GM23338 (cell line): ENCODE results near the gene SESN1. TPM values are rescaled to one million over a fixed set of nuclear protein-coding genes. Genes with fewer than 3 reads are reported as not detected.

Experiments used
- ATAC-seq: fragments of 200-7000 bp; cut with Tn5 transposase; 3 replicates; pipeline ENCODE4 v1.9.1; 2020
- DNase-seq: peaks from one replicate; pipeline ENCODE4 v3.0.0-alpha.2; 2015; ENCODE audit warnings: low spot score
- H2AFZ ChIP-seq: fragments of 200-600 bp; sonication (generic); 2 replicates; pipeline ENCODE4 v1.8.0; 2016; ENCODE audit warnings: antibody characterized with exemption, mild to moderate bottlenecking, moderate library complexity
- H3F3A ChIP-seq: fragments of 200-600 bp; sonication (generic); replicated peaks from 2 replicates; pipeline ENCODE4 v1.8.0; 2017; ENCODE audit warnings: antibody characterized with exemption, mixed run types, low read depth
- H3K27ac ChIP-seq: fragments of 200-600 bp; sonication (generic); 2 replicates; pipeline ENCODE4 v1.6.1; 2016; ENCODE audit warnings: low read depth
- H3K27me3 ChIP-seq: fragments of 200-600 bp; sonication (generic); 2 replicates; pipeline ENCODE4 v1.8.0; 2016; ENCODE audit warnings: mild to moderate bottlenecking, mixed run types, moderate library complexity; ENCODE audit not compliant: insufficient read depth
- H3K36me3 ChIP-seq: fragments of 200-600 bp; sonication (generic); 2 replicates; pipeline ENCODE4 v1.8.0; 2016; ENCODE audit warnings: mild to moderate bottlenecking; ENCODE audit not compliant: insufficient read depth
- H3K4me1 ChIP-seq: fragments of 200-600 bp; sonication (generic); 2 replicates; pipeline ENCODE4 v1.8.0; 2016; ENCODE audit warnings: mild to moderate bottlenecking, moderate library complexity; ENCODE audit not compliant: insufficient read depth
- H3K4me2 ChIP-seq: fragments of 200-600 bp; sonication (generic); 2 replicates; pipeline ENCODE4 v1.7.1; 2017; ENCODE audit warnings: mixed run types
- H3K4me3 ChIP-seq: fragments of 200-600 bp; sonication (generic); 2 replicates; pipeline ENCODE4 v1.6.1; 2016; ENCODE audit warnings: mixed run types
- H3K79me2 ChIP-seq: fragments of 200-600 bp; sonication (generic); replicated peaks from 2 replicates; pipeline ENCODE4 v1.8.0; 2017; ENCODE audit warnings: mild to moderate bottlenecking; ENCODE audit not compliant: insufficient read depth
- H3K9me2 ChIP-seq: fragments of 200-600 bp; sonication (generic); 2 replicates; pipeline ENCODE4 v1.8.0; 2017; ENCODE audit not compliant: insufficient read depth
- H4K20me1 ChIP-seq: fragments of 200-600 bp; sonication (generic); replicated peaks from 2 replicates; pipeline ENCODE4 v1.8.0; 2017; ENCODE audit warnings: mild to moderate bottlenecking; ENCODE audit not compliant: insufficient read depth
- H3K27ac Mint-ChIP-seq: 2 replicates; pipeline ENCODE4 v1.8.0; 2020; ENCODE audit warnings: inconsistent platforms, mild to moderate bottlenecking, moderate library complexity, mixed read lengths
- H3K27me3 Mint-ChIP-seq: 3 replicates; pipeline ENCODE4 v1.8.0; 2022; ENCODE audit warnings: low read depth, mild to moderate bottlenecking, moderate library complexity, mixed read lengths, inconsistent platforms; ENCODE audit not compliant: insufficient read depth, poor library complexity
- H3K36me3 Mint-ChIP-seq: 3 replicates; pipeline ENCODE4 v1.8.0; 2021; ENCODE audit warnings: low read depth, mild to moderate bottlenecking, inconsistent platforms, moderate library complexity, mixed read lengths
- H3K4me1 Mint-ChIP-seq: 3 replicates; pipeline ENCODE4 v1.8.0; 2020; ENCODE audit warnings: mild to moderate bottlenecking, inconsistent platforms, mixed read lengths
- H3K4me3 Mint-ChIP-seq: 3 replicates; pipeline ENCODE4 v1.8.0; 2021; ENCODE audit warnings: moderate library complexity, mild to moderate bottlenecking, inconsistent platforms, mixed read lengths
- H3K9me3 Mint-ChIP-seq: 3 replicates; pipeline ENCODE4 v1.8.0; 2020; ENCODE audit warnings: moderate library complexity, mild to moderate bottlenecking, inconsistent platforms, mixed read lengths
- CREB1 ChIP-seq: fragments of 250-450 bp; sonication (Bioruptor Pico); IDR thresholded peaks from 2 replicates; pipeline ENCODE4 v1.5.0; 2020; ENCODE audit warnings: low read depth, mild to moderate bottlenecking, moderate library complexity
- CTCF ChIP-seq, 2 experiments: fragments of 200-600 bp in 1 of 2; sonication (generic) in 1 of 2; conservative IDR thresholded peaks; 2 replicates each; pipeline versions ENCODE4 v1.5.1 to v1.6.1; 2016 to 2017; ENCODE audit warnings: antibody characterized with exemption in 2 of 2, low read depth in 2 of 2, mild to moderate bottlenecking in 2 of 2, moderate library complexity in 1 of 2
- EZH2 ChIP-seq: fragments of 200-600 bp; sonication (generic); IDR thresholded peaks from one replicate; pipeline ENCODE4 v1.8.0; 2017; ENCODE audit warnings: antibody characterized with exemption, mild to moderate bottlenecking, low read depth; ENCODE audit not compliant: unreplicated experiment
- EZH2phosphoT487 ChIP-seq: fragments of 200-600 bp; sonication (generic); IDR thresholded peaks from one replicate; pipeline ENCODE4 v1.8.1; 2018; ENCODE audit warnings: antibody characterized with exemption; ENCODE audit not compliant: unreplicated experiment
- JUNB ChIP-seq: IDR thresholded peaks from one replicate; pipeline ENCODE4 v1.6.1; 2016; ENCODE audit warnings: antibody characterized with exemption; ENCODE audit not compliant: unreplicated experiment
- NANOG ChIP-seq: IDR thresholded peaks from 2 replicates; pipeline ENCODE4 v1.6.1; 2016; ENCODE audit warnings: antibody characterized with exemption, borderline replicate concordance
- POLR2AphosphoS5 ChIP-seq: IDR thresholded peaks from 2 replicates; pipeline ENCODE4 v1.6.1; 2016; ENCODE audit warnings: antibody characterized with exemption, low read depth
- REST ChIP-seq: IDR thresholded peaks from one replicate; pipeline ENCODE4 v1.6.1; 2018; ENCODE audit warnings: antibody characterized with exemption; ENCODE audit not compliant: unreplicated experiment
- STAT1 ChIP-seq: IDR thresholded peaks from one replicate; pipeline ENCODE4 v1.6.1; 2016; ENCODE audit warnings: antibody characterized with exemption; ENCODE audit not compliant: unreplicated experiment
- ZNF114 ChIP-seq: fragments of 250-450 bp; sonication (Bioruptor Pico); IDR thresholded peaks from 2 replicates; pipeline ENCODE4 v1.5.0; 2020; ENCODE audit warnings: mild to moderate bottlenecking, moderate library complexity
- ZNF331 ChIP-seq: fragments of 250-450 bp; sonication (Bioruptor Pico); IDR thresholded peaks from 2 replicates; pipeline ENCODE4 v1.5.0; 2020; ENCODE audit warnings: low read depth, mild to moderate bottlenecking, moderate library complexity
- polyA plus RNA-seq: library from polyadenylated mRNA; unstranded; fragments of >200 nt; fragmentation: Nextera tagmentation; extraction: Ambion mirVana; gene quantifications from 2 replicates; pipeline ENCODE4 v1.2.1, GENCODE V29; 2016
- total RNA-seq: library from RNA; depleted of rRNA; stranded (reverse); fragments of >200 nt; shearing (Covaris generic); gene quantifications from 2 replicates; pipeline ENCODE4 v1.2.3, GENCODE V29; 2014
- TF ChIP-seq, protein P1 (sequence below): fragments of 250-450 bp; sonication (Bioruptor Pico); IDR thresholded peaks from 2 replicates; pipeline ENCODE4 v1.5.0; 2020; ENCODE audit warnings: mild to moderate bottlenecking, moderate library complexity

SESN1 gene
- total and polyA plus RNA-seq, 2 experiments from 2014 or later, result 26.2 to 36.4 TPM

DNA sequence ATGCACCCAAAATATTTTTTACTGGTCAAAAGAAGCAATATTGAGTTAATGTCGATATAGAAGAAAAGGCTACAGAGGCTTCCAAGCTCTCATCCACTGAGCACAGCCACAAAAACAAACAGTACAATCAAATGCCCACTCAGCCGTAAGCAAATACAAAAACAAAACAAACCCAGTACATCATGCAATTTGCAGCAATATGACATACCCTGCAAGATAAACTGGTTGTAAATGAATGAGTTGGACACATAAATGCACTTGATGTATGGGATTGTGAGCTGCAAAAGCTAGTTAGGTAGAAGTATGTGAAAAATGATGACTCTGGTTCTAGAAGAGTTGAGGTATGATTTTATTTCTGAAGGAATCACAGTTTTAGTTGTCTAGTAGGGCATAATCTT, 83.9 kb downstream of the SESN1 start:
- Mint-ChIP-seq H3K27me3 (no peaks in the 10 kb centered on the region), H3K4me1 (peaks cover 21% of the 10 kb centered on the region), H3K36me3 (no peaks in the 10 kb centered on the region), H3K4me3 (no peak overlapping the region), H3K27ac (no peak overlapping the region), H3K9me3 (no peaks in the 10 kb centered on the region)
- H4K20me1 ChIP-seq, result no peaks in the 10 kb centered on the region; the same call in 1 of the 2 replicates
- DNase-seq (no peak), ATAC-seq (no peak)
- H2AFZ ChIP-seq, result no peak overlapping the region
- H3K79me2 ChIP-seq, result peaks cover 27% of the 10 kb centered on the region
- TF ChIP-seq CREB1 (no peak), CTCF (conservative IDR thresholded peaks at IDR 0.05; ENCODE audit: low read depth in 2 of 2) (no peak), EZH2 (no peak), POLR2AphosphoS5 (no peak), JUNB (no peak), ZNF331 (CRISPR knock-in tag) (no peak), ZNF114 (CRISPR knock-in tag) (no peak), STAT1 (no peak), EZH2phosphoT487 (no peak), REST (no peak), NANOG (no peak)
- TF ChIP-seq, protein P1, sequence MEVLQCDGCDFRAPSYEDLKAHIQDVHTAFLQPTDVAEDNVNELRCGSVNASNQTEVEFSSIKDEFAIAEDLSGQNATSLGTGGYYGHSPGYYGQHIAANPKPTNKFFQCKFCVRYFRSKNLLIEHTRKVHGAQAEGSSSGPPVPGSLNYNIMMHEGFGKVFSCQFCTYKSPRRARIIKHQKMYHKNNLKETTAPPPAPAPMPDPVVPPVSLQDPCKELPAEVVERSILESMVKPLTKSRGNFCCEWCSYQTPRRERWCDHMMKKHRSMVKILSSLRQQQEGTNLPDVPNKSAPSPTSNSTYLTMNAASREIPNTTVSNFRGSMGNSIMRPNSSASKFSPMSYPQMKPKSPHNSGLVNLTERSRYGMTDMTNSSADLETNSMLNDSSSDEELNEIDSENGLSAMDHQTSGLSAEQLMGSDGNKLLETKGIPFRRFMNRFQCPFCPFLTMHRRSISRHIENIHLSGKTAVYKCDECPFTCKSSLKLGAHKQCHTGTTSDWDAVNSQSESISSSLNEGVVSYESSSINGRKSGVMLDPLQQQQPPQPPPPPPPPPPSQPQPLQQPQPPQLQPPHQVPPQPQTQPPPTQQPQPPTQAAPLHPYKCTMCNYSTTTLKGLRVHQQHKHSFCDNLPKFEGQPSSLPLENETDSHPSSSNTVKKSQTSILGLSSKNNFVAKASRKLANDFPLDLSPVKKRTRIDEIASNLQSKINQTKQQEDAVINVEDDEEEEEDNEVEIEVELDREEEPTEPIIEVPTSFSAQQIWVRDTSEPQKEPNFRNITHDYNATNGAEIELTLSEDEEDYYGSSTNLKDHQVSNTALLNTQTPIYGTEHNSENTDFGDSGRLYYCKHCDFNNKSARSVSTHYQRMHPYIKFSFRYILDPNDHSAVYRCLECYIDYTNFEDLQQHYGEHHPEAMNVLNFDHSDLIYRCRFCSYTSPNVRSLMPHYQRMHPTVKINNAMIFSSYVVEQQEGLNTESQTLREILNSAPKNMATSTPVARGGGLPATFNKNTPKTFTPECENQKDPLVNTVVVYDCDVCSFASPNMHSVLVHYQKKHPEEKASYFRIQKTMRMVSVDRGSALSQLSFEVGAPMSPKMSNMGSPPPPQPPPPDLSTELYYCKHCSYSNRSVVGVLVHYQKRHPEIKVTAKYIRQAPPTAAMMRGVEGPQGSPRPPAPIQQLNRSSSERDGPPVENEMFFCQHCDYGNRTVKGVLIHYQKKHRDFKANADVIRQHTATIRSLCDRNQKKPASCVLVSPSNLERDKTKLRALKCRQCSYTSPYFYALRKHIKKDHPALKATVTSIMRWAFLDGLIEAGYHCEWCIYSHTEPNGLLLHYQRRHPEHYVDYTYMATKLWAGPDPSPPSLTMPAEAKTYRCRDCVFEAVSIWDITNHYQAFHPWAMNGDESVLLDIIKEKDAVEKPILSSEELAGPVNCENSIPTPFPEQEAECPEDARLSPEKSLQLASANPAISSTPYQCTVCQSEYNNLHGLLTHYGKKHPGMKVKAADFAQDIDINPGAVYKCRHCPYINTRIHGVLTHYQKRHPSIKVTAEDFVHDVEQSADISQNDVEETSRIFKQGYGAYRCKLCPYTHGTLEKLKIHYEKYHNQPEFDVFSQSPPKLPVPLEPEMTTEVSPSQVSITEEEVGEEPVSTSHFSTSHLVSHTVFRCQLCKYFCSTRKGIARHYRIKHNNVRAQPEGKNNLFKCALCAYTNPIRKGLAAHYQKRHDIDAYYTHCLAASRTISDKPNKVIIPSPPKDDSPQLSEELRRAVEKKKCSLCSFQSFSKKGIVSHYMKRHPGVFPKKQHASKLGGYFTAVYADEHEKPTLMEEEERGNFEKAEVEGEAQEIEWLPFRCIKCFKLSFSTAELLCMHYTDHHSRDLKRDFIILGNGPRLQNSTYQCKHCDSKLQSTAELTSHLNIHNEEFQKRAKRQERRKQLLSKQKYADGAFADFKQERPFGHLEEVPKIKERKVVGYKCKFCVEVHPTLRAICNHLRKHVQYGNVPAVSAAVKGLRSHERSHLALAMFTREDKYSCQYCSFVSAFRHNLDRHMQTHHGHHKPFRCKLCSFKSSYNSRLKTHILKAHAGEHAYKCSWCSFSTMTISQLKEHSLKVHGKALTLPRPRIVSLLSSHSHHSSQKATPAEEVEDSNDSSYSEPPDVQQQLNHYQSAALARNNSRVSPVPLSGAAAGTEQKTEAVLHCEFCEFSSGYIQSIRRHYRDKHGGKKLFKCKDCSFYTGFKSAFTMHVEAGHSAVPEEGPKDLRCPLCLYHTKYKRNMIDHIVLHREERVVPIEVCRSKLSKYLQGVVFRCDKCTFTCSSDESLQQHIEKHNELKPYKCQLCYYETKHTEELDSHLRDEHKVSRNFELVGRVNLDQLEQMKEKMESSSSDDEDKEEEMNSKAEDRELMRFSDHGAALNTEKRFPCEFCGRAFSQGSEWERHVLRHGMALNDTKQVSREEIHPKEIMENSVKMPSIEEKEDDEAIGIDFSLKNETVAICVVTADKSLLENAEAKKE (CRISPR knock-in tag), result no peak
- H3K4me2 ChIP-seq, result no peak overlapping the region
- no peaks in the 10 kb centered on the region for H3K9me2 ChIP-seq
- H3K27me3 ChIP-seq, result no peaks in the 10 kb centered on the region
- H3K4me1 ChIP-seq, result peaks cover 22% of the 10 kb centered on the region
- H3K27ac ChIP-seq, result no peak overlapping the region
- H3F3A ChIP-seq, result no peaks in the 10 kb centered on the region
- H3K36me3 ChIP-seq, result no peaks in the 10 kb centered on the region
- no peak overlapping the region for H3K4me3 ChIP-seq
